Liver (tissue), 9 donors: ENCODE results near the gene CD80. TPM values are rescaled to one million over a fixed set of nuclear protein-coding genes. Genes with fewer than 3 reads are reported as not detected.

Source experiments
- DNase-seq: peaks from one replicate; pipeline ENCODE4 v3.0.0-alpha.2; 2017; ENCODE audit warnings: low spot score
- H3K27ac ChIP-seq, 2 donors: one replicate each; pipeline ENCODE4 v1.7.0; 2013; ENCODE audit warnings: inconsistent platforms in 2 of 2, low read length in 2 of 2, control low read depth in 1 of 2, low read depth in 1 of 2, mild to moderate bottlenecking in 1 of 2
- H3K27me3 ChIP-seq, 4 donors: one replicate each; pipeline versions ENCODE4 v1.6.1 to v1.7.0; 2013; ENCODE audit warnings: low read length in 3 of 4, inconsistent platforms in 1 of 4, mild to moderate bottlenecking in 1 of 4, moderate library complexity in 1 of 4; ENCODE audit not compliant: control insufficient read depth in 4 of 4, insufficient read depth in 4 of 4
- H3K36me3 ChIP-seq, 4 donors: one replicate each; pipeline versions ENCODE4 v1.6.1 to v1.7.0; 2013; ENCODE audit warnings: low read length in 3 of 4, mild to moderate bottlenecking in 3 of 4, low read depth in 1 of 4, moderate library complexity in 1 of 4; ENCODE audit not compliant: control insufficient read depth in 4 of 4, insufficient read depth in 3 of 4
- H3K4me1 ChIP-seq, 4 donors: one replicate each; pipeline versions ENCODE4 v1.6.1 to v1.7.0; 2013; ENCODE audit warnings: low read length in 3 of 4, mild to moderate bottlenecking in 3 of 4, moderate library complexity in 1 of 4; ENCODE audit not compliant: control insufficient read depth in 4 of 4, insufficient read depth in 4 of 4
- H3K4me3 ChIP-seq, 3 donors: one replicate each; pipeline versions ENCODE4 v1.6.1 to v1.7.0; 2013; ENCODE audit warnings: low read length in 3 of 3, control low read depth in 1 of 3, low read depth in 1 of 3, mild to moderate bottlenecking in 1 of 3
- H3K9ac ChIP-seq, 2 donors: one replicate each; pipeline ENCODE4 v1.7.0; 2013; ENCODE audit warnings: low read length in 2 of 2, mild to moderate bottlenecking in 2 of 2, moderate library complexity in 2 of 2, control low read depth in 1 of 2, low read depth in 1 of 2
- H3K9me3 ChIP-seq, 4 donors: one replicate each; pipeline versions ENCODE4 v1.6.1 to v1.7.0; 2013; ENCODE audit warnings: low read length in 3 of 4; ENCODE audit not compliant: control insufficient read depth in 4 of 4
- CTCF ChIP-seq: fragments of 150-350 bp; IDR thresholded peaks from 2 replicates; pipeline ENCODE4 v1.5.1; 2017; ENCODE audit warnings: improper control_type of control experiment, low read depth, low read length; ENCODE audit not compliant: missing input control
- EGR1 ChIP-seq, 2 donors: IDR thresholded peaks; 2 replicates each; pipeline ENCODE4 v1.6.1; 2016 to 2018; ENCODE audit warnings: antibody characterized with exemption in 2 of 2, low read depth in 2 of 2
- FOXA2 ChIP-seq: IDR thresholded peaks from 2 replicates; pipeline ENCODE4 v1.6.1; 2016; ENCODE audit warnings: antibody characterized with exemption
- GABPA ChIP-seq, 2 donors: IDR thresholded peaks in 1 of 2; conservative IDR thresholded peaks in 1 of 2; 2 replicates each; pipeline ENCODE4 v1.6.1; 2016; ENCODE audit warnings: antibody characterized with exemption in 2 of 2, mild to moderate bottlenecking in 1 of 2, moderate library complexity in 1 of 2
- HNF4A ChIP-seq, 2 donors: conservative IDR thresholded peaks; 2 replicates each; pipeline ENCODE4 v1.6.1; 2016; ENCODE audit warnings: antibody characterized with exemption in 2 of 2, mild to moderate bottlenecking in 2 of 2
- HNF4G ChIP-seq: IDR thresholded peaks from 2 replicates; pipeline ENCODE4 v1.6.1; 2016; ENCODE audit warnings: antibody characterized with exemption
- JUND ChIP-seq, 2 donors: IDR thresholded peaks; 2 replicates each; pipeline ENCODE4 v1.6.1; 2016; ENCODE audit warnings: antibody characterized with exemption in 2 of 2
- MAX ChIP-seq: IDR thresholded peaks from 2 replicates; pipeline ENCODE4 v1.6.1; 2016; ENCODE audit warnings: antibody characterized with exemption
- NR2F2 ChIP-seq: IDR thresholded peaks from 2 replicates; pipeline ENCODE4 v1.6.1; 2016; ENCODE audit warnings: antibody characterized with exemption
- RAD21 ChIP-seq, 2 donors: IDR thresholded peaks; 2 replicates each; pipeline ENCODE4 v1.6.1; 2016; ENCODE audit warnings: antibody characterized with exemption in 2 of 2, mild to moderate bottlenecking in 2 of 2
- REST ChIP-seq: IDR thresholded peaks from 2 replicates; pipeline ENCODE4 v1.6.1; 2016; ENCODE audit warnings: antibody characterized with exemption, mild to moderate bottlenecking
- RXRA ChIP-seq, 2 donors: IDR thresholded peaks; 2 replicates each; pipeline ENCODE4 v1.6.1; 2017 to 2018; ENCODE audit warnings: antibody characterized with exemption in 2 of 2, mild to moderate bottlenecking in 1 of 2
- SP1 ChIP-seq: IDR thresholded peaks from 2 replicates; pipeline ENCODE4 v1.6.1; 2018; ENCODE audit warnings: antibody characterized with exemption, mild to moderate bottlenecking
- TAF1 ChIP-seq: conservative IDR thresholded peaks from 2 replicates; pipeline ENCODE4 v1.6.1; 2016; ENCODE audit warnings: antibody characterized with exemption, mild to moderate bottlenecking
- YY1 ChIP-seq: IDR thresholded peaks from 2 replicates; pipeline ENCODE4 v1.6.1; 2016; ENCODE audit warnings: antibody characterized with exemption, mild to moderate bottlenecking
- ZBTB33 ChIP-seq: IDR thresholded peaks from 2 replicates; pipeline ENCODE4 v1.6.1; 2016; ENCODE audit warnings: antibody characterized with exemption
- WGBS: extraction: QIAGEN DNeasy Blood & Tissue Kit; methylation state at CpG from one replicate; pipeline ENCODE4 v1.1.7; 2013; 5-methylcytosine and 5-hydroxymethylcytosine counted together
- polyA plus RNA-seq, 2 donors: library from polyadenylated mRNA; stranded (reverse) in 1 of 2; unstranded in 1 of 2; fragments of 200-250 nt in 1 of 2; fragments of >200 nt in 1 of 2; fragmentation: Nextera tagmentation in 1 of 2; extraction: Ambion mirVana in 1 of 2; gene quantifications; one replicate each; pipeline versions ENCODE4 v1.2.1 to v1.2.3, GENCODE V29; 2013 to 2015
- total RNA-seq, 2 donors: library from RNA; depleted of rRNA; stranded (reverse); fragments of >200 nt; gene quantifications; one replicate each; pipeline ENCODE4 v1.2.3, GENCODE V29; 2014
- donor health status: healthy.
- donor health status: healthy.
- donor health status: healthy.
- donor health status: healthy.
- donor health status: healthy.

The CD80 gene
- total and polyA plus RNA-seq, 4 donors, result 0.21 to 1.5 (median 0.61) TPM

GRCh38 chr3:119598410-119599098, 39.1 kb upstream of the CD80 start:
- 86% methylated on average over 1 of the region's 1 CpG for whole genome bisulfite sequencing

GRCh38 chr3:119597548-119598288, 38.3 kb upstream of the CD80 start, which contains the start of gene PLA1A:
Gene PLA1A (plus strand): TSS chr3:119597885. CDS start chr3:119597914, 29 bp downstream.
- WGBS, result 28% methylated on average over 7 of the region's 7 CpGs
- TF ChIP-seq ZBTB33 (no peak), SP1 (peak; percentile 46), YY1 (peak; percentile 56), GABPA (IDR thresholded peaks at IDR 0.05 in 1 of 2, conservative IDR thresholded peaks at IDR 0.05 in 1 of 2) (no peak), MAX (no peak), REST (peak; percentile 63), EGR1 (IDR thresholded peaks at IDR 0.05; ENCODE audit: low read depth in 2 of 2) (no peak), RAD21 (IDR thresholded peaks at IDR 0.05) (peak; percentile 25 to 31), TAF1 (peak; percentile 82), HNF4A (conservative IDR thresholded peaks at IDR 0.05) (peak in 1 of 2 donors; percentile 35), CTCF (no peak), NR2F2 (peak; percentile 12), FOXA2 (peak; percentile 51)
- no peaks in the 10 kb centered on the region for H3K9me3 ChIP-seq
- DNase-seq, result no peak
- no peaks in the 10 kb centered on the region for H3K36me3 ChIP-seq
- peak within 1 kb of the TSS; percentile 33 to 58 (median 34) for H3K4me3 ChIP-seq
- peaks cover 2 to 42% (median 24%) of the 10 kb centered on the region in 4 donors for H3K4me1 ChIP-seq
- H3K9ac ChIP-seq, result peak within 1 kb of the TSS; percentile 14 to 78
- no peaks in the 10 kb centered on the region for H3K27me3 ChIP-seq
- H3K27ac ChIP-seq, result peak within 1 kb of the TSS; percentile 78 to 86

More at GRCh38 chr3:119598410-119599098, 39.1 kb upstream of the CD80 start:
- Histone ChIP-seq H3K9me3 (no peaks in the 10 kb centered on the region), H3K27ac (peak overlapping the region; percentile 10 to 86), H3K27me3 (no peaks in the 10 kb centered on the region), H3K9ac (no peak overlapping the region), H3K36me3 (no peaks in the 10 kb centered on the region), H3K4me1 (peaks cover 2 to 42% (median 24%) of the 10 kb centered on the region in 4 donors), H3K4me3 (peak overlapping the region; percentile 20 to 41 (median 33))
- DNase-seq, result no peak
- TF ChIP-seq JUND (IDR thresholded peaks at IDR 0.05), result peak in 1 of 2 donors; percentile 12
- TF ChIP-seq GABPA (IDR thresholded peaks at IDR 0.05 in 1 of 2, conservative IDR thresholded peaks at IDR 0.05 in 1 of 2), result no peak
- no peak for TF ChIP-seq HNF4G
- TF ChIP-seq RXRA (IDR thresholded peaks at IDR 0.05), result peak; percentile 90 to 93
- peak; percentile 49 for TF ChIP-seq SP1
- no peak for TF ChIP-seq TAF1
- TF ChIP-seq RAD21 (IDR thresholded peaks at IDR 0.05), result no peak
- peak; percentile 53 to 58 for TF ChIP-seq HNF4A (conservative IDR thresholded peaks at IDR 0.05)
